GM23338 (cell line): Measurements from ENCODE around the gene CAPN9. TPM values are rescaled to one million over a fixed set of nuclear protein-coding genes. Genes with fewer than 3 reads are reported as not detected.

ENCODE experiments used
- ATAC-seq: fragments of 200-7000 bp; cut with Tn5 transposase; 3 replicates; pipeline ENCODE4 v1.9.1; 2020
- DNase-seq: peaks from one replicate; pipeline ENCODE4 v3.0.0-alpha.2; 2015; ENCODE audit warnings: low spot score
- H2AFZ ChIP-seq: fragments of 200-600 bp; sonication (generic); 2 replicates; pipeline ENCODE4 v1.8.0; 2016; ENCODE audit warnings: antibody characterized with exemption, mild to moderate bottlenecking, moderate library complexity
- H3F3A ChIP-seq: fragments of 200-600 bp; sonication (generic); replicated peaks from 2 replicates; pipeline ENCODE4 v1.8.0; 2017; ENCODE audit warnings: antibody characterized with exemption, mixed run types, low read depth
- H3K27ac ChIP-seq: fragments of 200-600 bp; sonication (generic); 2 replicates; pipeline ENCODE4 v1.6.1; 2016; ENCODE audit warnings: low read depth
- H3K27me3 ChIP-seq: fragments of 200-600 bp; sonication (generic); 2 replicates; pipeline ENCODE4 v1.8.0; 2016; ENCODE audit warnings: mild to moderate bottlenecking, mixed run types, moderate library complexity; ENCODE audit not compliant: insufficient read depth
- H3K36me3 ChIP-seq: fragments of 200-600 bp; sonication (generic); 2 replicates; pipeline ENCODE4 v1.8.0; 2016; ENCODE audit warnings: mild to moderate bottlenecking; ENCODE audit not compliant: insufficient read depth
- H3K4me1 ChIP-seq: fragments of 200-600 bp; sonication (generic); 2 replicates; pipeline ENCODE4 v1.8.0; 2016; ENCODE audit warnings: mild to moderate bottlenecking, moderate library complexity; ENCODE audit not compliant: insufficient read depth
- H3K4me2 ChIP-seq: fragments of 200-600 bp; sonication (generic); 2 replicates; pipeline ENCODE4 v1.7.1; 2017; ENCODE audit warnings: mixed run types
- H3K4me3 ChIP-seq: fragments of 200-600 bp; sonication (generic); 2 replicates; pipeline ENCODE4 v1.6.1; 2016; ENCODE audit warnings: mixed run types
- H3K79me2 ChIP-seq: fragments of 200-600 bp; sonication (generic); replicated peaks from 2 replicates; pipeline ENCODE4 v1.8.0; 2017; ENCODE audit warnings: mild to moderate bottlenecking; ENCODE audit not compliant: insufficient read depth
- H3K9me2 ChIP-seq: fragments of 200-600 bp; sonication (generic); 2 replicates; pipeline ENCODE4 v1.8.0; 2017; ENCODE audit not compliant: insufficient read depth
- H4K20me1 ChIP-seq: fragments of 200-600 bp; sonication (generic); replicated peaks from 2 replicates; pipeline ENCODE4 v1.8.0; 2017; ENCODE audit warnings: mild to moderate bottlenecking; ENCODE audit not compliant: insufficient read depth
- H3K27ac Mint-ChIP-seq: 2 replicates; pipeline ENCODE4 v1.8.0; 2020; ENCODE audit warnings: inconsistent platforms, mild to moderate bottlenecking, moderate library complexity, mixed read lengths
- H3K27me3 Mint-ChIP-seq: 3 replicates; pipeline ENCODE4 v1.8.0; 2022; ENCODE audit warnings: low read depth, mild to moderate bottlenecking, moderate library complexity, mixed read lengths, inconsistent platforms; ENCODE audit not compliant: insufficient read depth, poor library complexity
- H3K36me3 Mint-ChIP-seq: 3 replicates; pipeline ENCODE4 v1.8.0; 2021; ENCODE audit warnings: low read depth, mild to moderate bottlenecking, inconsistent platforms, moderate library complexity, mixed read lengths
- H3K4me1 Mint-ChIP-seq: 3 replicates; pipeline ENCODE4 v1.8.0; 2020; ENCODE audit warnings: mild to moderate bottlenecking, inconsistent platforms, mixed read lengths
- H3K4me3 Mint-ChIP-seq: 3 replicates; pipeline ENCODE4 v1.8.0; 2021; ENCODE audit warnings: moderate library complexity, mild to moderate bottlenecking, inconsistent platforms, mixed read lengths
- H3K9me3 Mint-ChIP-seq: 3 replicates; pipeline ENCODE4 v1.8.0; 2020; ENCODE audit warnings: moderate library complexity, mild to moderate bottlenecking, inconsistent platforms, mixed read lengths
- EZH2 ChIP-seq: fragments of 200-600 bp; sonication (generic); IDR thresholded peaks from one replicate; pipeline ENCODE4 v1.8.0; 2017; ENCODE audit warnings: antibody characterized with exemption, mild to moderate bottlenecking, low read depth; ENCODE audit not compliant: unreplicated experiment
- JUNB ChIP-seq: IDR thresholded peaks from one replicate; pipeline ENCODE4 v1.6.1; 2016; ENCODE audit warnings: antibody characterized with exemption; ENCODE audit not compliant: unreplicated experiment
- NANOG ChIP-seq: IDR thresholded peaks from 2 replicates; pipeline ENCODE4 v1.6.1; 2016; ENCODE audit warnings: antibody characterized with exemption, borderline replicate concordance
- POLR2AphosphoS5 ChIP-seq: IDR thresholded peaks from 2 replicates; pipeline ENCODE4 v1.6.1; 2016; ENCODE audit warnings: antibody characterized with exemption, low read depth
- STAT1 ChIP-seq: IDR thresholded peaks from one replicate; pipeline ENCODE4 v1.6.1; 2016; ENCODE audit warnings: antibody characterized with exemption; ENCODE audit not compliant: unreplicated experiment
- ZNF114 ChIP-seq: fragments of 250-450 bp; sonication (Bioruptor Pico); IDR thresholded peaks from 2 replicates; pipeline ENCODE4 v1.5.0; 2020; ENCODE audit warnings: mild to moderate bottlenecking, moderate library complexity
- ZNF331 ChIP-seq: fragments of 250-450 bp; sonication (Bioruptor Pico); IDR thresholded peaks from 2 replicates; pipeline ENCODE4 v1.5.0; 2020; ENCODE audit warnings: low read depth, mild to moderate bottlenecking, moderate library complexity
- polyA plus RNA-seq: library from polyadenylated mRNA; unstranded; fragments of >200 nt; fragmentation: Nextera tagmentation; extraction: Ambion mirVana; gene quantifications from 2 replicates; pipeline ENCODE4 v1.2.1, GENCODE V29; 2016
- total RNA-seq: library from RNA; depleted of rRNA; stranded (reverse); fragments of >200 nt; shearing (Covaris generic); gene quantifications from 2 replicates; pipeline ENCODE4 v1.2.3, GENCODE V29; 2014
- TF ChIP-seq, protein P1 (sequence below): IDR thresholded peaks from one replicate; pipeline ENCODE4 v1.6.1; 2018; ENCODE audit warnings: antibody characterized with exemption; ENCODE audit not compliant: unreplicated experiment
- TF ChIP-seq, protein P2 (sequence below): IDR thresholded peaks from 2 replicates; pipeline ENCODE4 v1.6.1; 2016; ENCODE audit warnings: antibody characterized with exemption
- TF ChIP-seq, protein P3 (sequence below), 2 experiments: fragments of 200-600 bp in 1 of 2; sonication (generic) in 1 of 2; conservative IDR thresholded peaks; 2 replicates each; pipeline versions ENCODE4 v1.5.1 to v1.6.1; 2016 to 2017; ENCODE audit warnings: antibody characterized with exemption in 2 of 2, low read depth in 2 of 2, mild to moderate bottlenecking in 2 of 2, moderate library complexity in 1 of 2
- TF ChIP-seq, protein P4 (sequence below): fragments of 250-450 bp; sonication (Bioruptor Pico); IDR thresholded peaks from 2 replicates; pipeline ENCODE4 v1.5.0; 2020; ENCODE audit warnings: mild to moderate bottlenecking, moderate library complexity

Gene CAPN9
- total and polyA plus RNA-seq, 2 experiments from 2014 or later, result 0.07 TPM; not detected in 1

GRCh38 chr1:230806552-230806951 is 59.4 kb downstream of the CAPN9 start:
- Mint-ChIP-seq H3K36me3 (no peaks in the 10 kb centered on the region), H3K9me3 (no peaks in the 10 kb centered on the region), H3K4me3 (no peak overlapping the region), H3K27ac (no peak overlapping the region), H3K27me3 (peaks cover 3% of the 10 kb centered on the region), H3K4me1 (no peaks in the 10 kb centered on the region)
- H3K4me1 ChIP-seq, result no peaks in the 10 kb centered on the region
- no peaks in the 10 kb centered on the region for H3K27me3 ChIP-seq
- H3K4me3 ChIP-seq, result no peak overlapping the region
- ATAC-seq (no peak), DNase-seq (no peak)
- no peaks in the 10 kb centered on the region for H3K36me3 ChIP-seq
- H4K20me1 ChIP-seq, result no peaks in the 10 kb centered on the region
- H3K79me2 ChIP-seq, result no peaks in the 10 kb centered on the region
- no peaks in the 10 kb centered on the region for H3F3A ChIP-seq
- H3K4me2 ChIP-seq, result no peak overlapping the region
- no peak overlapping the region for H2AFZ ChIP-seq
- TF ChIP-seq POLR2AphosphoS5 (no peak), EZH2 (no peak), NANOG (no peak), JUNB (no peak), ZNF114 (CRISPR knock-in tag) (no peak), ZNF331 (CRISPR knock-in tag) (no peak), STAT1 (no peak)
- TF ChIP-seq, protein P1, sequence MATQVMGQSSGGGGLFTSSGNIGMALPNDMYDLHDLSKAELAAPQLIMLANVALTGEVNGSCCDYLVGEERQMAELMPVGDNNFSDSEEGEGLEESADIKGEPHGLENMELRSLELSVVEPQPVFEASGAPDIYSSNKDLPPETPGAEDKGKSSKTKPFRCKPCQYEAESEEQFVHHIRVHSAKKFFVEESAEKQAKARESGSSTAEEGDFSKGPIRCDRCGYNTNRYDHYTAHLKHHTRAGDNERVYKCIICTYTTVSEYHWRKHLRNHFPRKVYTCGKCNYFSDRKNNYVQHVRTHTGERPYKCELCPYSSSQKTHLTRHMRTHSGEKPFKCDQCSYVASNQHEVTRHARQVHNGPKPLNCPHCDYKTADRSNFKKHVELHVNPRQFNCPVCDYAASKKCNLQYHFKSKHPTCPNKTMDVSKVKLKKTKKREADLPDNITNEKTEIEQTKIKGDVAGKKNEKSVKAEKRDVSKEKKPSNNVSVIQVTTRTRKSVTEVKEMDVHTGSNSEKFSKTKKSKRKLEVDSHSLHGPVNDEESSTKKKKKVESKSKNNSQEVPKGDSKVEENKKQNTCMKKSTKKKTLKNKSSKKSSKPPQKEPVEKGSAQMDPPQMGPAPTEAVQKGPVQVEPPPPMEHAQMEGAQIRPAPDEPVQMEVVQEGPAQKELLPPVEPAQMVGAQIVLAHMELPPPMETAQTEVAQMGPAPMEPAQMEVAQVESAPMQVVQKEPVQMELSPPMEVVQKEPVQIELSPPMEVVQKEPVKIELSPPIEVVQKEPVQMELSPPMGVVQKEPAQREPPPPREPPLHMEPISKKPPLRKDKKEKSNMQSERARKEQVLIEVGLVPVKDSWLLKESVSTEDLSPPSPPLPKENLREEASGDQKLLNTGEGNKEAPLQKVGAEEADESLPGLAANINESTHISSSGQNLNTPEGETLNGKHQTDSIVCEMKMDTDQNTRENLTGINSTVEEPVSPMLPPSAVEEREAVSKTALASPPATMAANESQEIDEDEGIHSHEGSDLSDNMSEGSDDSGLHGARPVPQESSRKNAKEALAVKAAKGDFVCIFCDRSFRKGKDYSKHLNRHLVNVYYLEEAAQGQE, result no peak
- TF ChIP-seq, protein P2, sequence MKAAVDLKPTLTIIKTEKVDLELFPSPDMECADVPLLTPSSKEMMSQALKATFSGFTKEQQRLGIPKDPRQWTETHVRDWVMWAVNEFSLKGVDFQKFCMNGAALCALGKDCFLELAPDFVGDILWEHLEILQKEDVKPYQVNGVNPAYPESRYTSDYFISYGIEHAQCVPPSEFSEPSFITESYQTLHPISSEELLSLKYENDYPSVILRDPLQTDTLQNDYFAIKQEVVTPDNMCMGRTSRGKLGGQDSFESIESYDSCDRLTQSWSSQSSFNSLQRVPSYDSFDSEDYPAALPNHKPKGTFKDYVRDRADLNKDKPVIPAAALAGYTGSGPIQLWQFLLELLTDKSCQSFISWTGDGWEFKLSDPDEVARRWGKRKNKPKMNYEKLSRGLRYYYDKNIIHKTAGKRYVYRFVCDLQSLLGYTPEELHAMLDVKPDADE, result no peak
- TF ChIP-seq, protein P3, sequence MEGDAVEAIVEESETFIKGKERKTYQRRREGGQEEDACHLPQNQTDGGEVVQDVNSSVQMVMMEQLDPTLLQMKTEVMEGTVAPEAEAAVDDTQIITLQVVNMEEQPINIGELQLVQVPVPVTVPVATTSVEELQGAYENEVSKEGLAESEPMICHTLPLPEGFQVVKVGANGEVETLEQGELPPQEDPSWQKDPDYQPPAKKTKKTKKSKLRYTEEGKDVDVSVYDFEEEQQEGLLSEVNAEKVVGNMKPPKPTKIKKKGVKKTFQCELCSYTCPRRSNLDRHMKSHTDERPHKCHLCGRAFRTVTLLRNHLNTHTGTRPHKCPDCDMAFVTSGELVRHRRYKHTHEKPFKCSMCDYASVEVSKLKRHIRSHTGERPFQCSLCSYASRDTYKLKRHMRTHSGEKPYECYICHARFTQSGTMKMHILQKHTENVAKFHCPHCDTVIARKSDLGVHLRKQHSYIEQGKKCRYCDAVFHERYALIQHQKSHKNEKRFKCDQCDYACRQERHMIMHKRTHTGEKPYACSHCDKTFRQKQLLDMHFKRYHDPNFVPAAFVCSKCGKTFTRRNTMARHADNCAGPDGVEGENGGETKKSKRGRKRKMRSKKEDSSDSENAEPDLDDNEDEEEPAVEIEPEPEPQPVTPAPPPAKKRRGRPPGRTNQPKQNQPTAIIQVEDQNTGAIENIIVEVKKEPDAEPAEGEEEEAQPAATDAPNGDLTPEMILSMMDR (conservative IDR thresholded peaks at IDR 0.05; ENCODE audit: low read depth in 2 of 2), result no peak
- TF ChIP-seq, protein P4, sequence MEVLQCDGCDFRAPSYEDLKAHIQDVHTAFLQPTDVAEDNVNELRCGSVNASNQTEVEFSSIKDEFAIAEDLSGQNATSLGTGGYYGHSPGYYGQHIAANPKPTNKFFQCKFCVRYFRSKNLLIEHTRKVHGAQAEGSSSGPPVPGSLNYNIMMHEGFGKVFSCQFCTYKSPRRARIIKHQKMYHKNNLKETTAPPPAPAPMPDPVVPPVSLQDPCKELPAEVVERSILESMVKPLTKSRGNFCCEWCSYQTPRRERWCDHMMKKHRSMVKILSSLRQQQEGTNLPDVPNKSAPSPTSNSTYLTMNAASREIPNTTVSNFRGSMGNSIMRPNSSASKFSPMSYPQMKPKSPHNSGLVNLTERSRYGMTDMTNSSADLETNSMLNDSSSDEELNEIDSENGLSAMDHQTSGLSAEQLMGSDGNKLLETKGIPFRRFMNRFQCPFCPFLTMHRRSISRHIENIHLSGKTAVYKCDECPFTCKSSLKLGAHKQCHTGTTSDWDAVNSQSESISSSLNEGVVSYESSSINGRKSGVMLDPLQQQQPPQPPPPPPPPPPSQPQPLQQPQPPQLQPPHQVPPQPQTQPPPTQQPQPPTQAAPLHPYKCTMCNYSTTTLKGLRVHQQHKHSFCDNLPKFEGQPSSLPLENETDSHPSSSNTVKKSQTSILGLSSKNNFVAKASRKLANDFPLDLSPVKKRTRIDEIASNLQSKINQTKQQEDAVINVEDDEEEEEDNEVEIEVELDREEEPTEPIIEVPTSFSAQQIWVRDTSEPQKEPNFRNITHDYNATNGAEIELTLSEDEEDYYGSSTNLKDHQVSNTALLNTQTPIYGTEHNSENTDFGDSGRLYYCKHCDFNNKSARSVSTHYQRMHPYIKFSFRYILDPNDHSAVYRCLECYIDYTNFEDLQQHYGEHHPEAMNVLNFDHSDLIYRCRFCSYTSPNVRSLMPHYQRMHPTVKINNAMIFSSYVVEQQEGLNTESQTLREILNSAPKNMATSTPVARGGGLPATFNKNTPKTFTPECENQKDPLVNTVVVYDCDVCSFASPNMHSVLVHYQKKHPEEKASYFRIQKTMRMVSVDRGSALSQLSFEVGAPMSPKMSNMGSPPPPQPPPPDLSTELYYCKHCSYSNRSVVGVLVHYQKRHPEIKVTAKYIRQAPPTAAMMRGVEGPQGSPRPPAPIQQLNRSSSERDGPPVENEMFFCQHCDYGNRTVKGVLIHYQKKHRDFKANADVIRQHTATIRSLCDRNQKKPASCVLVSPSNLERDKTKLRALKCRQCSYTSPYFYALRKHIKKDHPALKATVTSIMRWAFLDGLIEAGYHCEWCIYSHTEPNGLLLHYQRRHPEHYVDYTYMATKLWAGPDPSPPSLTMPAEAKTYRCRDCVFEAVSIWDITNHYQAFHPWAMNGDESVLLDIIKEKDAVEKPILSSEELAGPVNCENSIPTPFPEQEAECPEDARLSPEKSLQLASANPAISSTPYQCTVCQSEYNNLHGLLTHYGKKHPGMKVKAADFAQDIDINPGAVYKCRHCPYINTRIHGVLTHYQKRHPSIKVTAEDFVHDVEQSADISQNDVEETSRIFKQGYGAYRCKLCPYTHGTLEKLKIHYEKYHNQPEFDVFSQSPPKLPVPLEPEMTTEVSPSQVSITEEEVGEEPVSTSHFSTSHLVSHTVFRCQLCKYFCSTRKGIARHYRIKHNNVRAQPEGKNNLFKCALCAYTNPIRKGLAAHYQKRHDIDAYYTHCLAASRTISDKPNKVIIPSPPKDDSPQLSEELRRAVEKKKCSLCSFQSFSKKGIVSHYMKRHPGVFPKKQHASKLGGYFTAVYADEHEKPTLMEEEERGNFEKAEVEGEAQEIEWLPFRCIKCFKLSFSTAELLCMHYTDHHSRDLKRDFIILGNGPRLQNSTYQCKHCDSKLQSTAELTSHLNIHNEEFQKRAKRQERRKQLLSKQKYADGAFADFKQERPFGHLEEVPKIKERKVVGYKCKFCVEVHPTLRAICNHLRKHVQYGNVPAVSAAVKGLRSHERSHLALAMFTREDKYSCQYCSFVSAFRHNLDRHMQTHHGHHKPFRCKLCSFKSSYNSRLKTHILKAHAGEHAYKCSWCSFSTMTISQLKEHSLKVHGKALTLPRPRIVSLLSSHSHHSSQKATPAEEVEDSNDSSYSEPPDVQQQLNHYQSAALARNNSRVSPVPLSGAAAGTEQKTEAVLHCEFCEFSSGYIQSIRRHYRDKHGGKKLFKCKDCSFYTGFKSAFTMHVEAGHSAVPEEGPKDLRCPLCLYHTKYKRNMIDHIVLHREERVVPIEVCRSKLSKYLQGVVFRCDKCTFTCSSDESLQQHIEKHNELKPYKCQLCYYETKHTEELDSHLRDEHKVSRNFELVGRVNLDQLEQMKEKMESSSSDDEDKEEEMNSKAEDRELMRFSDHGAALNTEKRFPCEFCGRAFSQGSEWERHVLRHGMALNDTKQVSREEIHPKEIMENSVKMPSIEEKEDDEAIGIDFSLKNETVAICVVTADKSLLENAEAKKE, result no peak
- no peaks in the 10 kb centered on the region for H3K9me2 ChIP-seq
- H3K27ac ChIP-seq, result no peak overlapping the region
